OCI-LY7 (cell line): ENCODE results near the gene TLR2. TPM values are rescaled to one million over a fixed set of nuclear protein-coding genes. Genes with fewer than 3 reads are reported as not detected.

ENCODE experiments used
- BruUV-seq: library from RNA; stranded (reverse); fragments of 400-500 nt; replicated peaks from 2 replicates; lab custom pipeline; 2021; lab: Mats Ljungman, UMichigan
- CTCF ChIA-PET: fragments of 300-600 bp; sonication (Branson Sonifier 250); formaldehyde crosslinking; loops from one replicate; lab custom pipeline; 2022; ENCODE audit warnings: antibody characterized with exemption; ENCODE audit not compliant: unreplicated experiment; lab: Charles Lee
- POLR2A ChIA-PET: fragments of 300-600 bp; sonication (Branson Sonifier 250); formaldehyde crosslinking; loops from one replicate; lab custom pipeline; 2022; ENCODE audit warnings: antibody characterized with exemption; lab: Charles Lee
- DNase-seq: peaks from one replicate; pipeline ENCODE4 v3.0.0-alpha.2; 2015; ENCODE audit warnings: low spot score
- H2AFZ ChIP-seq: fragments of 200-600 bp; sonication (generic), shearing (Covaris generic); 2 replicates; pipeline ENCODE4 v1.6.1; 2014; ENCODE audit warnings: mild to moderate bottlenecking, antibody characterized with exemption, low read length, moderate library complexity
- H3K27ac ChIP-seq: fragments of 200-600 bp; sonication (generic); 2 replicates; pipeline ENCODE4 v1.5.1; 2014; ENCODE audit warnings: mixed run types, low read depth, mild to moderate bottlenecking, moderate library complexity, low read length, inconsistent platforms; ENCODE audit not compliant: poor library complexity, severe bottlenecking
- H3K36me3 ChIP-seq: fragments of 200-600 bp; sonication (generic); 2 replicates; pipeline ENCODE4 v1.6.1; 2014; ENCODE audit warnings: mild to moderate bottlenecking, antibody characterized with exemption, low read length, moderate library complexity, mixed read lengths; ENCODE audit not compliant: insufficient read depth
- H3K4me1 ChIP-seq: fragments of 200-600 bp; sonication (generic); 2 replicates; pipeline ENCODE4 v1.5.1; 2014; ENCODE audit warnings: mild to moderate bottlenecking, low read length; ENCODE audit not compliant: insufficient read depth, poor library complexity, severe bottlenecking
- H3K4me2 ChIP-seq: fragments of 200-600 bp; sonication (generic); 2 replicates; pipeline ENCODE4 v1.6.1; 2014; ENCODE audit warnings: mild to moderate bottlenecking, low read length
- H3K4me3 ChIP-seq: fragments of 200-600 bp; sonication (generic); 2 replicates; pipeline ENCODE4 v1.5.1; 2014; ENCODE audit warnings: mild to moderate bottlenecking, low read depth, low read length; ENCODE audit not compliant: poor library complexity, severe bottlenecking
- H3K79me2 ChIP-seq: fragments of 200-600 bp; sonication (generic); 2 replicates; pipeline ENCODE4 v1.6.1; 2016; ENCODE audit warnings: low read depth, mild to moderate bottlenecking, low read length, moderate library complexity, mixed read lengths; ENCODE audit not compliant: insufficient read depth
- H3K9me2 ChIP-seq: fragments of 200-600 bp; sonication (generic); 2 replicates; pipeline ENCODE4 v1.6.1; 2016; ENCODE audit warnings: mild to moderate bottlenecking, low read length, mixed read lengths; ENCODE audit not compliant: insufficient read depth
- H3K9me3 ChIP-seq: fragments of 200-600 bp; sonication (generic); 2 replicates; pipeline ENCODE4 v1.6.1; 2014; ENCODE audit warnings: mild to moderate bottlenecking, mixed run types, low read length, mixed read lengths
- H4K20me1 ChIP-seq: fragments of 200-600 bp; sonication (generic); 2 replicates; pipeline ENCODE4 v1.6.1; 2014; ENCODE audit warnings: mild to moderate bottlenecking, antibody characterized with exemption, low read length, moderate library complexity, mixed read lengths; ENCODE audit not compliant: insufficient read depth
- CTCF ChIP-seq: fragments of 200-600 bp; sonication (generic); conservative IDR thresholded peaks from 2 replicates; pipeline ENCODE4 v1.5.1; 2014; ENCODE audit warnings: mild to moderate bottlenecking, antibody characterized with exemption, low read length, moderate library complexity, mixed read lengths
- EZH2phosphoT487 ChIP-seq: fragments of 200-600 bp; sonication (generic); IDR thresholded peaks from 2 replicates; pipeline ENCODE4 v1.6.1; 2018; ENCODE audit warnings: low read depth, borderline replicate concordance, mild to moderate bottlenecking, mixed run types, antibody characterized with exemption, low read length, moderate library complexity, mixed read lengths
- intact Hi-C: fragments of 100-400 bp; cut with micrococcal nuclease; formaldehyde crosslinking; loops from one replicate; pipeline ENCODE4 v1.10.0; 2022; ENCODE audit not compliant: unreplicated experiment
- total RNA-seq, 2 experiments: library from RNA; depleted of rRNA in 1 of 2; stranded (reverse); fragments of >200 nt in 1 of 2; shearing (Covaris generic) in 1 of 2; gene quantifications; 2 replicates each; pipeline ENCODE4 v1.2.3, GENCODE V29; 2014 to 2022

TLR2 gene
- total RNA-seq, 2 experiments from 2014 or later = 1.5 TPM; not detected in 1

DNA sequence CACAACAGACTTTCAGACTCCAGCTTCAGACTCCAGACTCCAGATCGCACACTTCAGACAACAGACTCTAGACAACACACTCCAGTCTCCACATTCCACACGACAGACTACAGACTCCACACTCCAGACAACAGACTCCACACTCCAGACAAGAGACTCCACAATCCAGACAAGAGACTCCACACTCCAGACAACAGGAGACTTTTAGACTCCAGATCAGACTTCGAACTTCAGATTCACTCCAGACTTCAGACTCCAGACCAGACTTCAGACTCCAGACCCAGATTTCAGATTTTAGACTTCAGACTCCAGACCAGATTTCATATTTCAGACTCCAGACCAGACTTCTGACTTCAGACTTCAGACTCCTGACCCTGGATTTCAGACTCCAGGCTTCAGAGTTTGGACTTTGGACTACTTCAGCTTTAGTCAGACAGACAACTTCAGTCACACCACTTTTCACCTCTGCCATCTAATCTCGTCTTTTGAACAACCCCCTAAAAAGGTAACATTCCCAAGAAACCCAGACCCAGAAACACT is 29.0 kb upstream of the TLR2 start:
- TF ChIP-seq EZH2phosphoT487 (no peak), CTCF (no peak)
- no TSS peak for BruUV-seq
- intact Hi-C loops = no loop called here
- no peak for DNase-seq
- Histone ChIP-seq H3K4me2 (no peak overlapping the region), H3K79me2 (no peaks in the 10 kb centered on the region), H3K27ac (no peak overlapping the region), H3K4me1 (peaks cover 8% of the 10 kb centered on the region), H3K9me3 (no peaks in the 10 kb centered on the region), H3K36me3 (no peaks in the 10 kb centered on the region), H3K4me3 (no peak overlapping the region), H3K9me2 (no peaks in the 10 kb centered on the region), H2AFZ (no peak overlapping the region), H4K20me1 (no peaks in the 10 kb centered on the region)
- ChIA-PET POLR2A (interaction anchor here (0.6 kb wide), 1 partner anchor 79 kb away, joined by 6 read pairs; no protein-coding TSS in a partner anchor), CTCF (no interaction called here)

GRCh38 chr4:153655928-153656327 is 28.2 kb upstream of the TLR2 start:
- TF ChIP-seq CTCF = no peak
- no peak for TF ChIP-seq EZH2phosphoT487
- no peak overlapping the region for H2AFZ ChIP-seq
- H3K36me3 ChIP-seq = no peaks in the 10 kb centered on the region
- intact Hi-C loops = no loop called here
- H3K4me2 ChIP-seq = no peak overlapping the region
- no peak overlapping the region for H3K27ac ChIP-seq
- ChIA-PET POLR2A (no interaction called here), CTCF (no interaction called here)
- H3K9me3 ChIP-seq = no peaks in the 10 kb centered on the region
- no peaks in the 10 kb centered on the region for H4K20me1 ChIP-seq
- H3K4me3 ChIP-seq = no peak overlapping the region
- H3K9me2 ChIP-seq = no peaks in the 10 kb centered on the region
- no peak for DNase-seq
- no TSS peak for BruUV-seq
- H3K79me2 ChIP-seq = no peaks in the 10 kb centered on the region
- peaks cover 8% of the 10 kb centered on the region for H3K4me1 ChIP-seq

- Histone ChIP-seq H3K4me1 (no peaks in the 10 kb centered on the region), H3K27ac (no peak overlapping the region), H4K20me1 (no peaks in the 10 kb centered on the region), H3K4me2 (no peak overlapping the region), H3K36me3 (no peaks in the 10 kb centered on the region), H3K4me3 (no peak overlapping the region), H2AFZ (no peak overlapping the region), H3K79me2 (no peaks in the 10 kb centered on the region), H3K9me3 (no peaks in the 10 kb centered on the region), H3K9me2 (no peaks in the 10 kb centered on the region)
- ChIA-PET CTCF (no interaction called here), POLR2A (no interaction called here)
- no TSS peak for BruUV-seq
- TF ChIP-seq CTCF = no peak
- no peak for TF ChIP-seq EZH2phosphoT487
- intact Hi-C loops = no loop called here
- DNase-seq = no peak
Measured at GRCh38 chr4:153661215-153661822, 22.8 kb upstream of the TLR2 start.
